ENCODE results near the gene SMIM10.
A peak's percentile ranks its signal among the peaks of the same experiment; 100 is the strongest.
"Not testable (repeated sequence)": the region's sequence is repeated elsewhere in the genome, so short reads cannot be mapped to it uniquely, and the experiment has no call there.

SMIM10 gene

DNA sequence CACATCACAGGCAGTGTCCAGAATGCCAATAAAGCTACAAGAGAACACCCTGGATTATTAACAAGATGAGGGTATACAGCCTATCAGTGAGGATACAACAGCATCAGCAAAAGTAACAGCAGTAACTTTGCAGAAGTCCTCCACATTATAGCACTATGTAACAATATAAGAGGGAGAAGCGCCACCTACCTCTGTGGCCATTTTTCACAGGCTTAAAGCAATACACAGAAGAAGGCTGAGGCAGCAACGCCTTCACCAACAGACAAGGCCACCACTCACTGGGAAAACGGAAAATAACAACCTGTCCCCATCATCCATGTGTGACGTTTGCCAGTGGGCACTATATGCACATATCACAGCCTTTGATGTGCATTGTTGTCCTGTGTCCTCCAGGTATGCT lies 19.0 kb downstream of the SMIM10 start:
- Histone ChIP-seq H3K4me1 (ENCODE audit: low read length) (no peaks in the 10 kb centered on the region), H3K27ac (ENCODE audit: low read length) (no peak overlapping the region), H3K36me3 (replicated peaks; ENCODE audit: low read depth, low read length) (no peaks in the 10 kb centered on the region), H4K20me1 (ENCODE audit: insufficient read depth, low read length) (no peaks in the 10 kb centered on the region), H3K4me3 (ENCODE audit: low read length) (no peak overlapping the region), H2AFZ (ENCODE audit: low read depth, low read length) (no peak overlapping the region), H3K9ac (ENCODE audit: low read length) (no peak overlapping the region), H3K27me3 (ENCODE audit: low read depth, low read length) (0 out of 2 replicates have a peak, but pooled peaks cover 3% of the 10 kb centered on the region), H3K4me2 (ENCODE audit: low read length) (no peak overlapping the region), H3K9me3 (ENCODE audit: insufficient read depth, low read length) (no peaks in the 10 kb centered on the region), H3K79me2 (ENCODE audit: low read length) (no peaks in the 10 kb centered on the region)
- no peak for TF ChIP-seq EZH2phosphoT487 (IDR thresholded peaks at IDR 0.05; ENCODE audit: low read depth)
- TF ChIP-seq, protein P1, sequence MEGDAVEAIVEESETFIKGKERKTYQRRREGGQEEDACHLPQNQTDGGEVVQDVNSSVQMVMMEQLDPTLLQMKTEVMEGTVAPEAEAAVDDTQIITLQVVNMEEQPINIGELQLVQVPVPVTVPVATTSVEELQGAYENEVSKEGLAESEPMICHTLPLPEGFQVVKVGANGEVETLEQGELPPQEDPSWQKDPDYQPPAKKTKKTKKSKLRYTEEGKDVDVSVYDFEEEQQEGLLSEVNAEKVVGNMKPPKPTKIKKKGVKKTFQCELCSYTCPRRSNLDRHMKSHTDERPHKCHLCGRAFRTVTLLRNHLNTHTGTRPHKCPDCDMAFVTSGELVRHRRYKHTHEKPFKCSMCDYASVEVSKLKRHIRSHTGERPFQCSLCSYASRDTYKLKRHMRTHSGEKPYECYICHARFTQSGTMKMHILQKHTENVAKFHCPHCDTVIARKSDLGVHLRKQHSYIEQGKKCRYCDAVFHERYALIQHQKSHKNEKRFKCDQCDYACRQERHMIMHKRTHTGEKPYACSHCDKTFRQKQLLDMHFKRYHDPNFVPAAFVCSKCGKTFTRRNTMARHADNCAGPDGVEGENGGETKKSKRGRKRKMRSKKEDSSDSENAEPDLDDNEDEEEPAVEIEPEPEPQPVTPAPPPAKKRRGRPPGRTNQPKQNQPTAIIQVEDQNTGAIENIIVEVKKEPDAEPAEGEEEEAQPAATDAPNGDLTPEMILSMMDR (IDR thresholded peaks at IDR 0.05; ENCODE audit: low read depth, low read length), result 0 out of 2 replicates have a peak, but pooled peaks have one; percentile 13

GRCh38 chrX:135010921-135011320 lies 20.1 kb downstream of the SMIM10 start:
- Histone ChIP-seq H3K27me3 (ENCODE audit: low read depth, low read length) (0 out of 2 replicates have a peak, but pooled peaks cover 3% of the 10 kb centered on the region), H3K4me1 (ENCODE audit: low read length) (no peaks in the 10 kb centered on the region), H3K27ac (ENCODE audit: low read length) (no peak overlapping the region), H3K4me3 (ENCODE audit: low read length) (no peak overlapping the region), H3K9ac (ENCODE audit: low read length) (no peak overlapping the region), H3K4me2 (ENCODE audit: low read length) (no peak overlapping the region), H3K79me2 (ENCODE audit: low read length) (no peaks in the 10 kb centered on the region), H3K9me3 (ENCODE audit: insufficient read depth, low read length) (no peaks in the 10 kb centered on the region), H3K36me3 (replicated peaks; ENCODE audit: low read depth, low read length) (no peaks in the 10 kb centered on the region), H2AFZ (ENCODE audit: low read depth, low read length) (no peak overlapping the region), H4K20me1 (ENCODE audit: insufficient read depth, low read length) (no peaks in the 10 kb centered on the region)
- TF ChIP-seq, protein P1 (IDR thresholded peaks at IDR 0.05; ENCODE audit: low read depth, low read length), result no peak
- no peak for TF ChIP-seq EZH2phosphoT487 (IDR thresholded peaks at IDR 0.05; ENCODE audit: low read depth)

DNA sequence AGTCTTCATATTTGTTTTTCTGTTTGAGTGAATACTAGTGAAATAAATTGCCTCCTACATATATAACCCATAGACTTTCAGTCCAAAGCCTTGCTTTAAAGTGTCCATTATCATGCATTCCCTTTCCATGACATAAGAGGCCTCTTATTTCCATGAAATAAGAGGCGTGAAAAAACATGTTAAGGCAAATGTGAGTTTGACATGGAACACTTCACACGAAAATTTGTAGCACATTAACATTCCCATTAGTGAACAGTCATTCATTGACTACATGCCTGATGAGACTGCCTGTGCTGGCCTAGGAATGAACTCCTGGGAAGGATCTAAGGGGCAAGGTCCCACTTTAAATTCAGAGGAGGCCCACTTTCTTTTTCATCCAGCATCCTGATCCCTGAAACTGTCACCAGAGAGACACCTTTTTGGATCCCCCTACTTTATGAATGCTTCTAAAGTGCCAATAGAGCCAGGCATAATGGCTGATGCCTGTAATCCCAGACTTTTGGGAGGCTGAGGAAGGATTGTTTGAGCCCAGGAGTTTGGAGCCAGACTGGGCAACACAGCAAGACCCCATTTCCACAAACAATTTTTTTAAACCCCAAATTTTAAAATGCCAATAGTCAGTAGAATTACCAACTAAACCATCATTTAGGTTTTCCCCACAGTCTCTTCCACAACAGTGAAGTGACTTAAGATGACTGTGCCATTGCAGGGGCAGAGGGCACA lies 24.9 kb downstream of the SMIM10 start:
- TF ChIP-seq EZH2phosphoT487 (IDR thresholded peaks at IDR 0.05; ENCODE audit: low read depth), result no peak
- TF ChIP-seq, protein P1 (IDR thresholded peaks at IDR 0.05; ENCODE audit: low read depth, low read length), result no peak
- Histone ChIP-seq H3K4me1 (ENCODE audit: low read length) (no peaks in the 10 kb centered on the region), H3K4me3 (ENCODE audit: low read length) (no peak overlapping the region), H4K20me1 (ENCODE audit: insufficient read depth, low read length) (no peaks in the 10 kb centered on the region), H2AFZ (ENCODE audit: low read depth, low read length) (no peak overlapping the region), H3K36me3 (replicated peaks; ENCODE audit: low read depth, low read length) (no peaks in the 10 kb centered on the region), H3K27me3 (ENCODE audit: low read depth, low read length) (0 out of 2 replicates have a peak, but pooled peaks cover 3% of the 10 kb centered on the region), H3K79me2 (ENCODE audit: low read length) (no peaks in the 10 kb centered on the region), H3K9me3 (ENCODE audit: insufficient read depth, low read length) (no peaks in the 10 kb centered on the region), H3K4me2 (ENCODE audit: low read length) (no peak overlapping the region), H3K27ac (ENCODE audit: low read length) (no peak overlapping the region), H3K9ac (ENCODE audit: low read length) (no peak overlapping the region)

DNA sequence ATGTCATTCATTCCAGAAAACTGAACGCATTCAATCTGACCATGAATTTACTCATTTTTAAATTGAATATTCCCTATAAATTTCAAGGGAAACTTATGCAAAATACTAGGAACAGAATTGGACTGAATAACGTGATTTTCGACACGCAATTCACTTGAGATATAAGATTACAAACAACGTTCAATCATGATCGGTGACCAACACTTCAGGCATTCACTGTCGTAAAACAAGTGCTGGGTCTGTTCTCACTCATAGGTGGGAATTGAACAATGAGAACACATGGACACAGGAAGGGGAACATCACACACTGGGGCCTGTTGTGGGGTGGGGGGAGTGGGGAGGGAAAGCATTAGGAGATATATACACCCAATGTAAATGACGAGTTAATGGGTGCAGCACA lies 29.1 kb downstream of the SMIM10 start:
- H3K4me1 ChIP-seq (ENCODE audit: low read length); H3K4me2 ChIP-seq (ENCODE audit: low read length); H3K36me3 ChIP-seq (replicated peaks; ENCODE audit: low read depth, low read length); H3K9me3 ChIP-seq (ENCODE audit: insufficient read depth, low read length); H4K20me1 ChIP-seq (ENCODE audit: insufficient read depth, low read length); H3K27me3 ChIP-seq (ENCODE audit: low read depth, low read length); H3K4me3 ChIP-seq (ENCODE audit: low read length); H3K9ac ChIP-seq (ENCODE audit: low read length); H3K79me2 ChIP-seq (ENCODE audit: low read length); H3K27ac ChIP-seq (ENCODE audit: low read length); H2AFZ ChIP-seq (ENCODE audit: low read depth, low read length): not testable (repeated sequence)

DNA sequence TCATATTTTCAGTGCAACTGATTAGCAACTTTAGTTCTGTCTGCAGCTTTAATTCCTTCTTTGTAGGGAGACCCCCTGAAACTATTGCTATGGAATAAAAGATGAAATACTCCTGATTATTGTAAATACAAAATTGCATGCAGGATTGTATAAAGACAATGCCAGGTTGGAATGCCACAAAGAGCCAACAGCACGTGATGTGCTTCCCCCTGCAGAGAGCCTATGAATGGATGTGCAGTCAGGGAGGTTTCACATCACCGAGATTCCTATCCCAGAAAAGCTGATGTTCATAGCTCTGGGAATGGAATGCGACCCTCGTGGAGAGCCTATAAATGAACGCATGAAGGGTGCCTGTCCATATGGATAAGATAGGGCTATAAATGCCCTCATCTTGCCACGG lies 33.0 kb downstream of the SMIM10 start:
- H3K36me3 ChIP-seq (replicated peaks; ENCODE audit: low read depth, low read length); H3K79me2 ChIP-seq (ENCODE audit: low read length); H3K4me2 ChIP-seq (ENCODE audit: low read length); H3K27me3 ChIP-seq (ENCODE audit: low read depth, low read length); H3K9me3 ChIP-seq (ENCODE audit: insufficient read depth, low read length); H3K27ac ChIP-seq (ENCODE audit: low read length); H3K4me1 ChIP-seq (ENCODE audit: low read length); H3K9ac ChIP-seq (ENCODE audit: low read length); H4K20me1 ChIP-seq (ENCODE audit: insufficient read depth, low read length); H2AFZ ChIP-seq (ENCODE audit: low read depth, low read length); H3K4me3 ChIP-seq (ENCODE audit: low read length): not testable (repeated sequence)

Data from OCI-LY3 (cell line).